ENCODE measurements around the gene TMEM8B.

Gene TMEM8B

GRCh38 chr9:35858458-35858857, 29.4 kb downstream of the TMEM8B start:
- no peak for DNase-seq (ENCODE audit: low spot score)
- no peak for TF ChIP-seq CTCF (IDR thresholded peaks at IDR 0.05)

GRCh38 chr9:35859310-35859989, 30.4 kb downstream of the TMEM8B start:
- Histone ChIP-seq H3K4me3 (no peak overlapping the region), H3K27ac (no peak overlapping the region)
- TF ChIP-seq CTCF (IDR thresholded peaks at IDR 0.05) = no peak
- peak; percentile 70 for DNase-seq (ENCODE audit: low spot score)

More at GRCh38 chr9:35858458-35858857, 29.4 kb downstream of the TMEM8B start:
- no peak overlapping the region for H3K27ac ChIP-seq
- no peak overlapping the region for H3K4me3 ChIP-seq

- DNase-seq (ENCODE audit: low spot score) = no peak
- no peak for TF ChIP-seq CTCF (IDR thresholded peaks at IDR 0.05)
- Histone ChIP-seq H3K27ac (no peak overlapping the region), H3K4me3 (no peak overlapping the region)
These were observed 30.9 kb downstream of the TMEM8B start for GRCh38 chr9:35859990-35860339.

GRCh38 chr9:35861161-35861897, 32.3 kb downstream of the TMEM8B start:
- peak; percentile 62 for DNase-seq (ENCODE audit: low spot score)
- no peak overlapping the region for H3K4me3 ChIP-seq
- TF ChIP-seq CTCF (IDR thresholded peaks at IDR 0.05) = no peak
- no peak overlapping the region for H3K27ac ChIP-seq

- no peak overlapping the region for H3K27ac ChIP-seq
- no peak for TF ChIP-seq CTCF (IDR thresholded peaks at IDR 0.05)
- H3K4me3 ChIP-seq = no peak overlapping the region
- peak; percentile 36 for DNase-seq (ENCODE audit: low spot score)
These were observed 33.3 kb downstream of the TMEM8B start for GRCh38 chr9:35862328-35862727.

- TF ChIP-seq CTCF (IDR thresholded peaks at IDR 0.05) = no peak
- no peak overlapping the region for H3K27ac ChIP-seq
- peak; percentile 61 for DNase-seq (ENCODE audit: low spot score)
- no peak overlapping the region for H3K4me3 ChIP-seq
These were observed 34.6 kb downstream of the TMEM8B start for GRCh38 chr9:35863583-35863982.
